ENCODE results near the gene PWWP2A.
"Not testable (repeated sequence)": the region's sequence is repeated elsewhere in the genome, so short reads cannot be mapped to it uniquely, and the experiment has no call there.

The PWWP2A gene

DNA sequence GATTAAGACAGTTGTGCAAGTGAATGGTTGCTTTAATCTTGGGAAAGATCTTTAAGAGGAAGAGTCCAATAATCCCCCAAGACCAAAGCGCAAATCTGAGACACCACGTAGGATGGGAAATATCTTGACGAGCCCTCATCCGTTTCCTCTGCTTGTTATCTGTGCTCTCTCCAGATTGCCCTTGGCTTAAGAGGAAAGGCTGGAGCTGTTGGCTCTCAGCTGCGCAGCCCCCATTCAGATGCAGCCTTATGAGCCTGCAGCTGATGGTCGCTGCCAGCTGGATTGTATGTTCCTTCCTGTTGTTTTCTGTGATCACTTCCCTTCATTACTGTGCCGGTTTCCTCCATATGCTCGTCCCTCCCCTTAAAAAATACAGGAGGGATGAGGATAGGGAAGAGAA is 47.7 kb downstream of the PWWP2A start:
- DNase-seq, result no peak

DNA sequence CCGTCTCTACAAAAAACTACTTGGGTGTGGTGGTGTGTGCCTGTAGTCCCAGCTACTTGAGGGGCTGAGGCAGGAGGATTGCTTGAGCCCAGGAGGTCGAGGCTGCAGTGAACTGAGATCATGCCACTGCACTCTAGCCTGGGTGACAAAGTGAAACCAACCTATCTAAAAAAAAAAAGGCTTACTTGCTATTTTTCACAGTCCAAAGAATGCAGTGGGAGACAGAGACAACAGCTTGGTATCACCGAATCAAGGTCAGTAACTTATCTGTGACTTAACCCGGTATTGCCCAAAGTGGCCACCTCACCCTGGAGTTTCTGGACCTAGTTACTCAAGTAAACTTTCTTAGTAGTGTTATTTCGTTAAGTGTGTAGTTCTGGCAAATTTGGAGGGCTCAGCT is 50.1 kb downstream of the PWWP2A start:
- DNase-seq, result not testable (repeated sequence)

DNA sequence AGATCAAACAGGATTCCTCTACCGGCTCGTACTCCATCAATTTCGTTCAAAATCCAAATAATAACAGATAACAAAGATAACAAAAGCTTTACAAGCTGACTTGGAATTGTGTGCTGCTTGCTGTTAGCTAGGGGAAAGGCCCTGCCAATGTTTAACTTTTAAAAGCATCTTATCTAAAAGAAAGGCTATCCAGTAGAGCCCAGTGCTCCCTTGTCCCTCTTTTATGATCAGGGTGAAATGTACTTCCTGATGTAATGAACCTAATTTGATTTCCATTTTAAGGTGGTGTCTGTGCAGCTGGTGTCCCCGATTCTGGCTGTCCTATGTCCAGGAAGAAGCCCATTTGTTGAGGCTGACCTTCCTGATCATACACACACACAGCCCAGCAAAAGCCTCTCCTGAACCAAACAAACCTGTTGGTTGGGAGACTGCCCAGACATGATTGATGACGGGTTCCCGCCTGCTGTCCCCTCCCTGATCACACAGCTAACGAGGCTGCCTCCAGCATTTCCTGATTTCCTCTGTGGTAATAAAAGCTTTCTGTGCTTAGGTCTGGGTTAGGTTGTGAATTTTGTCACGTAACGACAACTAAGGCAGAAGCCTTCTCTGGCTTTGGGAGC is 54.1 kb downstream of the PWWP2A start:
- no peak for DNase-seq

DNA sequence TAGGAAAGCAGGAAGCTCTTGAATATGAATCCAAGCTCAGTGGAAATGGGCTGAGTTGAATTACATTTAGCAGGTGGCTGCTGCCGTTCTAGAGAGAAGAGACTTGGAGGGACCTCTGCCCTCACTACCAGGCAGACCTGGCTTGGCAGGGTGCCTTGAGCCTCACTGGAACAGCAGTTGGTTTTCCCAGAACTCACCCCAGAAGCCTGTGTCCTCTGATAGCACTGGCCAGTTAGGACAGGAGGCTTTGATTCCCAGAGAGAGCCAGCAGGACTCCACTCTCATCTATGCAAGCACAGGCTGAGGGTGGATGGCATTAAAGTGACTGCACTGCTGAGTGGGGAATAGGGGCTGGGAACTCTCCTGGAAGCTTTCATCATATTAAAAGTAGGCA is 54.8 kb downstream of the PWWP2A start:
- no peak for DNase-seq

DNA sequence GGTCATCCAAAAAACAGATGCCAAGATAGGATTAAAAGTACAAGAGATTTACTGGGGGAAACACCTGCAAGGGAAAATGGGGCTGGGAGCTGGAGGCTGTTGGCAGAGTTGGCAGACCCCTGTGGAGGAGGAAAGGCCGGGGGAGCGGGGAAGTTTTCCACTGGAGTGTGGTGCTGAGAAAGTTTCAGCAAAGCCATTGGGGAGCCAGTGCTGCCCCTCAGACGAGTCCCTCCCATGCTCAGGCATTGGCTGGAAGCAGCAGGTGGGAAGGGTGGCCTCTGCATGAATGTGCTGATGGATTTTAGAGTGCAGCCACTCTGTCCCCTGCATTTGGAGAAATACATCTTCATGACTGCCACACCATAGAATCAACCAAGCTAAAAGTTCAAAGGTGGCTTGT is 57.5 kb downstream of the PWWP2A start:
- no peak for DNase-seq

DNA sequence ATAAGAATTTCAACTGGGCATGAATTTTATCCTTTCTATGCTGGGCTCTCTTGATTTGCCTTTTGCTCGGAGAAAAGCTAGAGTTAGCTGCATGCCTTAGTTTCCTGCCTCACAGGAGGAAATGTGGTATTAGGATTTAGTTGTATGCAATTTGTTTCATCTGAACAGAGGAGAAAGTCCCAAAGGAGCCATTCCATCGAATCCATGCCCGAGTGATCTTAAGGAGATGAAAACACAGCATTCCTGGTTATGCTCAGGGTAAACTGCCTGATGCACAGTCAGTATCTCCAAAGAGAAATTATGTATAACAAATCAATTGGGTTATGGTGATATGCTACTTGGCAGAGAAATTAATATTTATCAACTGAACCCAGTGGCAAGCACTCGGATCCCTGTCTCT is 59.2 kb downstream of the PWWP2A start:
- no peak for DNase-seq

DNA sequence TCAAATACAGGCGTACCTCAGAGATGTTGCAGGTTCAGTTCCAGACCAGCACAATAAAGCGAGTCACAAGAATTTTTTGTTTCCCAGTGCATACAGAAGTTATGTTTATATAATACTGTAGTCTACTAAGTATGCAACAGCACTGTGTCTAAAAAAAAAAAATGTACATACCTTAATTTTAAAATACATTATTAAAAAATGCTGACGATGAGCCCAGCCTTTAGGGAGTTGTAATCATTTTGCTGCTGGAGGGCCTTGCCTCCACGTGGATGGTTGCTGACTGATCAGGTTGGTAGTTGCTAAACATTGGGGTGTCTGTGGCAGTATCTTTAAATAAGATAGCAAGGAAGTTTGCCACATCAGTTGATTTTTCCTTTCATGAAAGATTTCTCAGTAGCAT is 62.0 kb downstream of the PWWP2A start:
- no peak for DNase-seq

DNA sequence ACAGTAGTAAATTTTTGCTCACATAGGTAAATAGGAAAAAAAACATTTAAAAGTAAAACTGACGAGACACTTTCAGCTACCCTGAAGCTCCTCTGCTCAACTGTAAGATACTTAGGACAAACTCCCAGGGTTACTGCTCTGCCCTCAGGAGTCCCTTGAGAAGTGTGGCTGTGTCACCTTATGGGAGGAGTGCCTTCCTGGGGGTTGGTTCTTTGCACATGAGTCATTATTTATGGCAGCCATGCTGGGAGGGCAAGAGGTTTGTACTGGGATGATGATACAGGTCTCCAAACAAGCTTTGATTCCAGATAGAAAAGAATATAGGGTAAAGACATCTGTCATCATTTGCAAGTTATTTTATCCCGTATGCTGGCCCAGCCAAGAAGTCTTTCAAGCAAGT is 64.4 kb downstream of the PWWP2A start:
- no peak for DNase-seq

DNA sequence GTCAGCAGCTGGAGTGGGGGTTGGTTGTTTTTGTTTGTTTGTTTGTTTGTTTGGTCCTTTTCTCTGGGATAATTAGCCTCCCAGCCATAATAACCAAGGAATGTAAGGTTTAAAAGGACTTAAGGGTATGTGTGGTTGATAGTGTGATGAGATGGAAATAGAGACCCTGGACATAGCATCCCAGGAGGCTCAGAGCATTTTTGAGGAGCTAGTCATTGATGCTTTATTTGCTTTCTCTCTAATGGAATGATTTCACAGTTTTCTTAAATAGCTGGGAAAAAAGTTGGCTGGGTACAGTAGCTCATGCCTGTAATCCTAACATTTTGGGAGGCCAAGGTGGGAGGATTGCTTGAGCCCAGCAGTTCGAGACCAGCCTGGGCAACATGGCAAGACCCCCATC is 65.2 kb downstream of the PWWP2A start:
- DNase-seq, result no peak

DNA sequence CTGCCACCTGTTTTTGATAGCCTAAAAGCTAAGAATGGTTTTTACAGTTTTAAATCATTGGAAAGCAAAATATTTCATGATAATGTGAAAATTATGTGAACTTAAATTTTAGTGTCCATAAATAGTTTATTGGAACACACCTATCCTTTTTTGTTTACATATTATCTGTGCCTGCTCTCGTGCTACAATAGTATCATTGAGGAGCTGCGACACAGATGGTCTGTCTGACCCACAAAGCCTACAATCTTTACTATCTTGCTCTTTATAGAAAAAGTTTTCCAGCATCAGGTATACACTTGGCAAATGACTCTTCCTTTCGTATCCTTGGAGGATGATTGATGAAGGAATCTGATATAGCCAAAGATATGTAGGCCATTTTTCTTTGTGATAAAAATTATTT is 70.2 kb downstream of the PWWP2A start:
- no peak for DNase-seq

DNA sequence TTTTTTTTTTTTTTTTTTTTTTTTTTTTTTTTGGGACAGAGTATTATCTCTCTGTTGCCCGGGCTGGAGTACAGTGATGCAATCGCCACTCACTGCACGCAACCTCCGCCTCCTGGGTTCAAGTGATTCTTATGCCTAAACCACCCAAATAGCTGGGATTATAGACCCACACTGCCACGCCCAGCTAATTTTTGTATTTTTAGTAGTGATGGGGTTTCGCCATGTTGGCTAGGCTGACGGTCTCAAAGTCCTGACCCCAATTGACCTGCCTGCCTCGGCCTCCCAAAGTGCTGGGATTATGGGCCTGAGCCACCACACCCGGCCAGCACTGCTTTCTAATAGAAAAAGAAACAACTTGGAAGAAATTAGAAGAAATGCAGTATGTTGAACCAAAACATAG is 71.1 kb downstream of the PWWP2A start:
- no peak for DNase-seq

DNA sequence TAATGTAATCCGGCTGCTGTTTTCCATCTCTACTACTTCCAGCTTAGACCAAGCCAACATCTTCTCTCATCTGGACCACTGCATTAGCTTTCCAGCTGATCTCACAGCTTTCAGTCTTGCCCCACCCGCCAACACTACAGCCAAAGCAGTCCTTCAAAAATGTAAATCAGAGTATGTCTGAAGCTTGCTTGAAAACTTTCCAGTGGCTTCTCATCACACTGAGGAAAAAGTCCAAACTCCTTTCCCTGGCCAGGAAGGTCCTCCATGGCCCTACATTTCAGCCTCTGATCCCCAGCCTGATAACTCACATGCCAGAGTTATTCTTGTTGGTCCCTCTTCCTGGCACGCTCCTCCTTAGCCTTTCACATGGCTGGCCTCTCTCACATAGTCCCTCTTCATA is 71.8 kb downstream of the PWWP2A start:
- no peak for DNase-seq

DNA sequence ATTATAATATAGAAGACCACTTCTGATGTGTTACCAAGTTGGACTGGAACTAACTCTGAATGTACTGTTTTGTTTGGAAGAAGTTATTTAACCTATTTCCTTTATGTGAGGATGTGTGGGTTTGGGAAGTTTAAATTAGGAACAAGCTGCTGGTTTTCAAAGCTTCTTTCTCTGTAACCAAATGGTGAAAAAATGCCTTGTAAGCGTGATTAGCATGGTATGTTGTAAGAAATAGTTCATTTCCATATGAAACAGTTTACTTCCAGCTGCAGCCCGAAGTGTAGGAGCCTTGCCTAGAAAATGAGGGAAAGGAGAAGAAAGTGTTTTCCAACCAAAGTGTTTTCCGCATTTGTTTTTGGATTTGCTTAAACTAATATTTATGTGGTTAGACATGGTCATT is 74.3 kb downstream of the PWWP2A start:
- DNase-seq, result no peak

DNA sequence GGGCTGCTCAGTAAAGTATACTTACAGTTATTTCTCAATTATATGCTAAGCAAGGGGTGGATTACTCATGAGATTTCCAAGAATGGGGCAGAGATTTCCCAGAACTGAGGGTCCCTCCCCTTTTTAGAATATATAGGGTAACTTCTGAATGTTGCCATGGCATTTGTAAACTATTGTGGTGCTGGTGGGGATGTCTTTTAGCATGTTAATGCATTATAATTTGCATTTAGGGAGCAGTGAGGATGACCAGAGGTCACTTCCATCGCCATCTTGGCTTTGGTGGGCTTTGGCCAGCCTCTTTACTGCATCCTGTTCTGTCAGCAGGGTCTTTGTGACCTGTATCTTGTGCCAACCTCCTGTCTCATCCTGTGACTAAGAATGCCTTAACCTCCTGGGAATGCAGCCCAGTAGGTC is 74.9 kb downstream of the PWWP2A start:
- DNase-seq, result no peak

DNA sequence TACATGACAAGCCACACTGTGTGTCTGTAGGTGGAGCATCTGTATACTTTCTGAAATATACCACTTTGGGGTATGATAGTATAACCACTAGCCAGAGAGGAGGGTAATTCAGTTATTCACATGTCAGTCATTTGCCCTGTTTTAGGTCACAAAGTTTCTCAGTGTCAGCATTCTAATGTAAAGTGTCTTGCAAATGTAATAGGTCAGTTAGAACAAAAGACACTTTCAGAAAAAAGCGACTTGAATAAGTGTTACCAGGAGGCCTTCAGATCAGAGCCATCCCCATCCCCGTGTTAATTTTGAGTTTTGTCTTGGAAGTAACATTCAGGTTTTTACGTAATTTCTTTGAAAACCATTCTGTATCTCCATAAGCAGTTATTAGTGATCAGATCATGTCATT is 76.6 kb downstream of the PWWP2A start:
- DNase-seq, result no peak
